Gastroesophageal sphincter (tissue), 3 donors: ENCODE measurements around the gene CHST11.

ENCODE experiments used
- EP300 ChIP-seq: sonication (generic); formaldehyde crosslinking; IDR thresholded peaks from one replicate; pipeline ENCODE4 v1.6.1; 2017; ENCODE audit warnings: antibody characterized with exemption, mild to moderate bottlenecking
- TF ChIP-seq, protein P1 (sequence below), 4 experiments: fragments of 200-600 bp in 2 of 4; fragments of 450-650 bp in 2 of 4; sonication (generic) in 1 of 4; IDR thresholded peaks; one replicate each; pipeline ENCODE4 v1.5.1; 2017 to 2019; ENCODE audit warnings: antibody characterized with exemption in 4 of 4, mild to moderate bottlenecking in 2 of 4, moderate library complexity in 2 of 4

DNA sequence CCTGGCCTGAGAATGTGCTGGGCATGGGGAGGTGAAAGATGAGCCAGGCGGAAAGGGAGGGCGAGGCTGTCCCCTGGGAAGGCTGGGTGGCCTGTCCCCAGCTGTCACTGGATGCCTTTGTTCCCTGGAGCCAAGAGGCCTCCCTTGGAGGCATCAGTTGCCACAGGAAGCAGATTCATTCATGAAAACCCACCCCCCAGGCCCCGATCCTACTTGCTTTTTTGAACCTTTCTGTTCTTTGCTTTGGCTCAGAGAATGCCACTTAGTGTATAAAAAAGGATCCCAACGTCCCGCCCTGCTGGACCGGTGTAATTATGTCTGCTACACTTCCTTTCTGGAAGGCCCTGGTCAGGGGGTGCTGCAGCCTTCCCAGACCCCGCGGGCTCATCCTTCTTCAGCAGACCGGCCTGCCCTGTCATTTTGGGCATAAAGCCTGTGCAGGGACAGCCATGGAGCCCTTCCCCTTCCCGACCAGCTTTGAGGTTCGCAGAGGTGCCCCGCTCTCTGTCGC lies 281.1 kb downstream of the CHST11 start:
- TF ChIP-seq, protein P1, sequence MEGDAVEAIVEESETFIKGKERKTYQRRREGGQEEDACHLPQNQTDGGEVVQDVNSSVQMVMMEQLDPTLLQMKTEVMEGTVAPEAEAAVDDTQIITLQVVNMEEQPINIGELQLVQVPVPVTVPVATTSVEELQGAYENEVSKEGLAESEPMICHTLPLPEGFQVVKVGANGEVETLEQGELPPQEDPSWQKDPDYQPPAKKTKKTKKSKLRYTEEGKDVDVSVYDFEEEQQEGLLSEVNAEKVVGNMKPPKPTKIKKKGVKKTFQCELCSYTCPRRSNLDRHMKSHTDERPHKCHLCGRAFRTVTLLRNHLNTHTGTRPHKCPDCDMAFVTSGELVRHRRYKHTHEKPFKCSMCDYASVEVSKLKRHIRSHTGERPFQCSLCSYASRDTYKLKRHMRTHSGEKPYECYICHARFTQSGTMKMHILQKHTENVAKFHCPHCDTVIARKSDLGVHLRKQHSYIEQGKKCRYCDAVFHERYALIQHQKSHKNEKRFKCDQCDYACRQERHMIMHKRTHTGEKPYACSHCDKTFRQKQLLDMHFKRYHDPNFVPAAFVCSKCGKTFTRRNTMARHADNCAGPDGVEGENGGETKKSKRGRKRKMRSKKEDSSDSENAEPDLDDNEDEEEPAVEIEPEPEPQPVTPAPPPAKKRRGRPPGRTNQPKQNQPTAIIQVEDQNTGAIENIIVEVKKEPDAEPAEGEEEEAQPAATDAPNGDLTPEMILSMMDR (IDR thresholded peaks at IDR 0.05) = no peak
- TF ChIP-seq EP300 = no peak
